Measurements from ENCODE around the gene GNB5. TPM values are rescaled to one million over a fixed set of nuclear protein-coding genes. Genes with fewer than 3 reads are reported as not detected.

The GNB5 gene
- total RNA-seq, 2 donors from 2014 or later: 19.1 to 20.7 TPM

DNA sequence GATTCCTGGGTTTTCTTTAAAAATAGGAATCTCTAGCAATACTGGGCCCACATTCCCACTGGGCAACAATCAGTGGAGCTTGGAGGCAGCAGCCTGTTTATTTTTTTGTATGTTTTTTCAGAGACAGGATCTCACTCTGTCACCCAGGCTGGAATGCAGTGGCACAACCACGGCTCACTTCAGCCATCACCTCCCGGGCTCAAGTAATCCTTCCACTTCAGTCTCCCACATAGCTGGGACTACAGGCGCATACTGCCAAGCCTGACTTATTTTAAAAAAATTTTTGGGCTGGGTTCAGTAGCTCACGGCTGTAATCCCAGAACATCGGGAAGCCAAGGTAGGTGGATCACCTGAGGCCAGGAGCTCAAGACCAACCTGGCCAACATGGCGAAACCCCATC, 29.1 kb upstream of the GNB5 start:
- Mint-ChIP-seq H3K27me3 (ENCODE audit: insufficient read depth) (no peaks in the 10 kb centered on the region), H3K36me3 (ENCODE audit: low read depth) (peaks cover 54% of the 10 kb centered on the region), H3K4me1 (no peaks in the 10 kb centered on the region), H3K4me3 (no peak overlapping the region), H3K27ac (no peak overlapping the region), H3K9me3 (no peaks in the 10 kb centered on the region)
- DNase-seq: no peak
- Histone ChIP-seq H3K9me3 (ENCODE audit: control insufficient read depth, low read length) (no peaks in the 10 kb centered on the region), H3K4me3 (ENCODE audit: low read length) (no peak overlapping the region), H3K4me1 (ENCODE audit: control insufficient read depth, insufficient read depth, low read length) (no peaks in the 10 kb centered on the region), H3K27me3 (ENCODE audit: control insufficient read depth, insufficient read depth, low read length, poor library complexity, severe bottlenecking) (no peaks in the 10 kb centered on the region), H3K9ac (ENCODE audit: extremely low read depth, low read length, poor library complexity, severe bottlenecking) (no peak overlapping the region), H3K27ac (ENCODE audit: low read depth, low read length) (no peak overlapping the region), H3K36me3 (ENCODE audit: control insufficient read depth, insufficient read depth, low read length) (peaks cover 3% of the 10 kb centered on the region)
- WGBS, 2 experiments (ENCODE audit: insufficient coverage in 1 of 2, insufficient read length in 1 of 2): 98 to 100% methylated on average over 2 to 5 of the region's 6 CpGs
- TF ChIP-seq CTCF (conservative IDR thresholded peaks at IDR 0.05): no peak

GRCh38 chr15:52218816-52219215, 27.6 kb upstream of the GNB5 start:
- Mint-ChIP-seq H3K4me3 (no peak overlapping the region), H3K36me3 (ENCODE audit: low read depth) (peaks cover 51% of the 10 kb centered on the region), H3K27ac (no peak overlapping the region), H3K4me1 (no peaks in the 10 kb centered on the region), H3K27me3 (ENCODE audit: insufficient read depth) (no peaks in the 10 kb centered on the region), H3K9me3 (no peaks in the 10 kb centered on the region)
- Histone ChIP-seq H3K9ac (ENCODE audit: extremely low read depth, low read length, poor library complexity, severe bottlenecking) (no peak overlapping the region), H3K4me1 (ENCODE audit: control insufficient read depth, insufficient read depth, low read length) (no peaks in the 10 kb centered on the region), H3K36me3 (ENCODE audit: control insufficient read depth, insufficient read depth, low read length) (no peaks in the 10 kb centered on the region), H3K27me3 (ENCODE audit: control insufficient read depth, insufficient read depth, low read length, poor library complexity, severe bottlenecking) (no peaks in the 10 kb centered on the region), H3K27ac (ENCODE audit: low read depth, low read length) (no peak overlapping the region), H3K9me3 (ENCODE audit: control insufficient read depth, low read length) (no peaks in the 10 kb centered on the region), H3K4me3 (ENCODE audit: low read length) (no peak overlapping the region)
- DNase-seq: no peak
- no peak for TF ChIP-seq CTCF (conservative IDR thresholded peaks at IDR 0.05)
- WGBS, 2 experiments (ENCODE audit: insufficient coverage in 1 of 2, insufficient read length in 1 of 2): 85 to 100% methylated on average over 2 to 4 of the region's 4 CpGs

DNA sequence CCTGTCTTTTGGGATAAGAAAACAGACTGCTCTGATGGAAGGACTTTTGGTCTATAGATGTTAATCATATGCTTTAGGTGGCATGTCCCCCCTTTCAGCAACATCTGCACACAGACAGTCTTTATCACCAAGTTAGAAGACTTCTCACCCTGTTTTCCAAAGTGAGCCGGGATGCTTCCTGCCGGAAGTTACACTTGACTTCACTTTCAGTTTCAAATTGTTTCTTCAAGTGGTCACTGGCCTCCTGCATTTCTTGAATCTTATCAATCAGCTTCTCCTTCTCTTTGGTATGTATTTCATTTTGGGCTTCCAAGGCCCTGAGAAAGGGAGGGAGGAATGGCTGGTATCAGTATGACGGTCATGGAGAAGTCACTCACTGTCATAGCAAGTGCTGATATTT, 27.2 kb upstream of the GNB5 start:
- H3K27me3 Mint-ChIP-seq (ENCODE audit: insufficient read depth): no peaks in the 10 kb centered on the region

More for the DNA sequence above, 27.2 kb upstream of the GNB5 start:
- no peak overlapping the region for H3K4me3 Mint-ChIP-seq
- WGBS, 2 experiments (ENCODE audit: insufficient coverage in 1 of 2, insufficient read length in 1 of 2): 97 to 100% methylated on average over 1 to 3 of the region's 3 CpGs
- H3K4me1 Mint-ChIP-seq: no peaks in the 10 kb centered on the region
- H3K9me3 ChIP-seq (ENCODE audit: control insufficient read depth, low read length): no peaks in the 10 kb centered on the region
- H3K9me3 Mint-ChIP-seq: no peaks in the 10 kb centered on the region
- no peaks in the 10 kb centered on the region for H3K36me3 ChIP-seq (ENCODE audit: control insufficient read depth, insufficient read depth, low read length)
- no peaks in the 10 kb centered on the region for H3K4me1 ChIP-seq (ENCODE audit: control insufficient read depth, insufficient read depth, low read length)
- no peak overlapping the region for H3K27ac ChIP-seq (ENCODE audit: low read depth, low read length)
- no peak for DNase-seq
- no peak overlapping the region for H3K27ac Mint-ChIP-seq
- H3K36me3 Mint-ChIP-seq (ENCODE audit: low read depth): peaks cover 51% of the 10 kb centered on the region
- H3K9ac ChIP-seq (ENCODE audit: extremely low read depth, low read length, poor library complexity, severe bottlenecking): no peak overlapping the region
- no peak for TF ChIP-seq CTCF (conservative IDR thresholded peaks at IDR 0.05)
- H3K27me3 ChIP-seq (ENCODE audit: control insufficient read depth, insufficient read depth, low read length, poor library complexity, severe bottlenecking): no peaks in the 10 kb centered on the region
- no peak overlapping the region for H3K4me3 ChIP-seq (ENCODE audit: low read length)
